ENCODE measurements around the gene SPAG16.
A peak's percentile ranks its signal among the peaks of the same experiment; 100 is the strongest.

The SPAG16 gene

DNA sequence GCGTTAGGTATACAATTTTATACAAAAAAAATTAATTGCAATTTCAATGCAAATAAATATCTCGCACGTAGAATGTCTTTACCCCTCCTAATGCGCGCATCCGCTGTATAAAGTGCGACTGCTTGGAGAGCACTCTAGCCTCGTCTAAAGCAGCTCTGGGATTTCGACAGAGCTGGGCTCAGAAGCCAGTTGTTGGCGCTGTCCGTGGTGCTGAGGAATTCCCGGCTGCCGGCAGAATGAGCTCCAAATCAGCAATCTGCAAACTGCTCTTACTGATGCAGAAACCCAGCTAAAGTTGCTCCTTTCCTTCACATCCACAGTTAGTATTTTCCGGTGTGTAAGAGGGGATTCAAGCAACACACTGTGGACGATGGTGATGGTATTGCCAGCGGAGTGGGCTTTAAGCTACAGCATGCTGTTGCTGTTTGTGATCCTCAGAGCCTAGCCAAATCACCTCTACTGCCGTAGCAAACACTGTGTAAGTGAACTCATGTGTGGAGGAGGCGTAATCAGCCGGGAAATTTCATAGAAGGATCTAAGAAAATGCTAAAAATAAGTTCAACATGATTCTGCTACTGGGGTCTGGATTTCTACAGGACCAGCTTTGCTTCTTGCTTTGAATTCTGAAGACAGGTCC, 1126.8 kb downstream of the SPAG16 start, which contains the start of gene VWC2L:
VWC2L (plus strand) TSS at position 137 of the 637 bp plus-strand sequence. CDS start 3,140 bp downstream, outside the sequence.
- peak; percentile 68 for DNase-seq

DNA sequence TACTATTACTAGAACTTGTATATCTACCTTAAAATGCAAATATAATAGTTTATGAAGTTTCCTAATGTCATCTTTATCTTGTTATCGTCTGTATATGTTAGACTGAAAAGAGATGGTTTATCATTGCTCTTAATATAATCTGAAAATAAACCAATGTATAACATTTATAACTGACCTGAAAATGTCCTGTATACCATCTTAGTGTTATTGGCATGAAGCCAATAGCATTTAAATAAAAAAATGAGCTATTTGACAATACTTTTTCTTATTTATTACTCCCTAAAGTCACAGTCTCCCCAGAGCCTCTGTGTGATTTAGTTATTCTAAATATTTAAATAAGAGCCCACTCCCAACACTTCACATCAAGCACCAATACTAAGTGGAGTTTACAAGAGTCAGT, 1128.4 kb downstream of the SPAG16 start:
- DNase-seq = no peak

DNA sequence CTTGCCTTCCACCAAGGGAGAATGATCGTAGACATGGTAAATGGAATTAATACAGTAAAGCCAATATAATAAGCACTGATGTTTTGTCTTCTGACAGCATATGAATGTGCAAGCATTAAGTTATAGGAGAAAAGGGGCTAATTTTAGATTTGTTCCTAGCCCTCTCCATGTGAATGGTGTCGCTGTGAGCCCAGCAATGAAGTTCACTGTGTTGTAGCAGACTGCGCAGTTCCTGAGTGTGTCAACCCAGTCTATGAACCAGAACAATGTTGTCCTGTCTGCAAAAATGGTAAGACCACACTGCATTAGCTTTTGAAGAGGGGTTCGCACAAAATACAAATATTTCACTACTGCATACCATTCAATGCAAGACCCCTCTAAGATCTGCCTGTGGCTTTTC, 1152.2 kb downstream of the SPAG16 start:
- DNase-seq = no peak

DNA sequence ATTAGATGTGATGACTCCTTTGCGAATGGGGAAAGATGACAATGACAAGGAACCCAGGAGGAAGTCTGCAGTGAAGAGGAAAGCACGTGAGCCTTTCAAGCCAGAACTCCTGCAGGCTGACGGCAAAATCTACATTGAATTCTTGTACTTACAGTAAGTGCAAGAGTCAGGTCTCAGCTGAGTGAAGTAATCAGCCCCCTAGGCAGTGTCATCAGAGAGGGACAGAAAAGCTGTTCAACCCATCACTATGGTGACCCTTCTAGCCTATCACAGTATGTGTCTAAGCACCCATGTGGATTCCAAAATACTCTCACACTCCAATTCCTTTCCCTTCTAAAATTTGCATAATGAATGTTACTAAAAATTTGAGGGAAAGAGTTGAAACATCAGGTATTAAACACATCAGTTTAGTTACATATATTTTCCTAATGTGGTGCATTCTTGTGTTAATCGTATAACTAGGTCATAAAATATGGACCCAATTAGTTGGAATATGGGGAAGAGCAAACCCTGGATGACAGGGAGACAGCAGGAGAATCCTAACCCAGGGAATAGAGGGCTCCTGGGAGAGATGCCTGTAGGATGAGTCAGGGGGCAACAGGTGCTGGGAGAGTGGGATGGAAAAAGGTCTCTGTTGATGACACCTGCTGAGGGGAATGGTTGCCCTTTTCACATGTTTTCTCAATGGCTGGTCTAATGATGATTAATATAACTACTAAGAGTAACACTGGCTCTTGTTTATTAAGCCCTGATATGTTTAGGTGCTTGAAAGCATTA, 1166.0 kb downstream of the SPAG16 start:
- DNase-seq = no peak

DNA sequence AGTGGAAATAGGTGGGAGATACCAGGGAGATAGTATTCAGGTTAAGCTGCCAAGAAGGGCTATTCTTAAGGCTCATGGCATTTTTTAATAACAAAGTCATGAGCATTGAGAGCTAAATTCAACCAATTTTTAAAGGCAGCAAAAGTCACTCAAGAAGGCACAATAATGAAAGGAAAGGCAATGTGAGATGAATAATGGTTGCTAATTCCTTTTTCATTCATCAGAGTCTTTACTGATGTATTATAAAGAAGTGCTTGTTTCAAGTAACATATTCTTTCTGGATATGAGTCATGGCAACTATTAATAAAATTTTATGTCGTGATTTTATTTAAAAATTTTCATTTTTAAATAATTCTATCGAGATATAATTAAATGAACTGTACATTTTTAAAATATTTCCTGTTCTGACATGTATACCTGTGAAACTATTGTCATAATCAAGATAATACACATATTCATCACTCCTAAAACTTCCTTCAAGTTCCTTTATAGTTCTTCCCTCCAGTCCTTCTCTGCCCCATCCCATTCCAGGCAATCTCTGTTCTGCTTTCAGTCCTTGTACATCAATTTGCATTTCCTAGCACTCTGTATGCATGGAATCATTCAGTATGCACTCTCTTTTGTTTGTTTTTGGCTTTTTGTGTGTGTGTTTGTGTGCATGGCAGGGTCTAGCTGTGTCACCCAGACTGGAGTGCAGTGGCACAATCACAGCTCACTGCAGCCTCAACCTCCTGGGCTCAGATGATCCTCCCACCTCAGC, 1167.4 kb downstream of the SPAG16 start:
- no peak for DNase-seq
